HepG2 (cell line): ENCODE results near the gene CAMK2G. TPM values are rescaled to one million over a fixed set of nuclear protein-coding genes. Genes with fewer than 3 reads are reported as not detected.

Experiments used
- AHDC1 ChIP-seq: sonication (generic); formaldehyde crosslinking; IDR thresholded peaks from 2 replicates; pipeline ENCODE4 v1.5.1; 2020; ENCODE audit warnings: mild to moderate bottlenecking, missing genetic modification reagents, borderline replicate concordance
- AHR ChIP-seq: IDR thresholded peaks from 2 replicates; pipeline ENCODE4 v1.6.1; 2018; ENCODE audit warnings: missing genetic modification reagents, missing compliant biosample characterization
- ARHGAP35 ChIP-seq: sonication (generic); formaldehyde crosslinking; IDR thresholded peaks from 2 replicates; pipeline ENCODE4 v1.9.0; 2022; ENCODE audit warnings: mild to moderate bottlenecking, inconsistent platforms, moderate library complexity, missing genetic modification reagents, borderline replicate concordance
- DR1 ChIP-seq: sonication (generic); formaldehyde crosslinking; IDR thresholded peaks from 2 replicates; pipeline ENCODE4 v1.8.0; 2021; ENCODE audit warnings: mild to moderate bottlenecking, missing genetic modification reagents, inconsistent platforms
- ISL2 ChIP-seq: sonication (generic); formaldehyde crosslinking; IDR thresholded peaks from 2 replicates; pipeline ENCODE4 v1.5.0; 2020; ENCODE audit warnings: missing genetic modification reagents
- JUN ChIP-seq: sonication (generic); formaldehyde crosslinking; IDR thresholded peaks from 2 replicates; pipeline ENCODE4 v1.4.0; 2020; ENCODE audit warnings: mild to moderate bottlenecking, missing genetic modification reagents
- KMT2B ChIP-seq: IDR thresholded peaks from 2 replicates; pipeline ENCODE4 v1.6.1; 2016; ENCODE audit warnings: missing genetic modification reagents, missing compliant biosample characterization
- SIX4 ChIP-seq: sonication (generic); formaldehyde crosslinking; IDR thresholded peaks from 2 replicates; pipeline ENCODE4 v1.4.0; 2020; ENCODE audit warnings: missing genetic modification reagents
- TIGD3 ChIP-seq: sonication (generic); formaldehyde crosslinking; IDR thresholded peaks from 2 replicates; pipeline ENCODE4 v1.5.1; 2020; ENCODE audit warnings: mild to moderate bottlenecking, missing genetic modification reagents, borderline replicate concordance
- U2AF2 ChIP-seq: fragments of 200-400 bp; formaldehyde crosslinking; IDR thresholded peaks from 2 replicates; pipeline ENCODE4 v1.6.1; 2017; ENCODE audit warnings: low read depth, mild to moderate bottlenecking, low read length
- YEATS2 ChIP-seq: sonication (generic); formaldehyde crosslinking; IDR thresholded peaks from 2 replicates; pipeline ENCODE4 v1.4.0; 2020; ENCODE audit warnings: missing genetic modification reagents, borderline replicate concordance
- ZFAT ChIP-seq: sonication (generic); formaldehyde crosslinking; conservative IDR thresholded peaks from 2 replicates; pipeline ENCODE4 v1.8.1; 2023; ENCODE audit warnings: missing genetic modification reagents, inconsistent platforms
- ZNF205 ChIP-seq: IDR thresholded peaks from 2 replicates; pipeline ENCODE4 v1.6.1; 2018; ENCODE audit warnings: missing biosample characterization, missing genetic modification reagents
- polyA plus RNA-seq, 8 experiments: library from polyadenylated mRNA; depleted of rRNA in 3 of 8; stranded (reverse) in 7 of 8; unstranded in 1 of 8; fragments of >200 nt; fragmentation: Illumina TruSeq in 4 of 8; extraction: Trizol in 4 of 8; gene quantifications; 2 replicates each; pipeline versions ENCODE4 v1.2.1 to v1.2.3, GENCODE V29; 2011 to 2016; ENCODE audit warnings: low read depth in 4 of 8, missing spikeins in 1 of 8, mixed read lengths in 1 of 8; ENCODE audit not compliant: insufficient read depth in 1 of 8
- total RNA-seq, 5 experiments: library from RNA; depleted of rRNA; stranded (reverse); fragments of >200 nt; fragmentation: Illumina TruSeq; extraction: Trizol; gene quantifications; 2 replicates each; pipeline ENCODE4 v1.2.3, GENCODE V29; 2016; ENCODE audit warnings: low read depth in 1 of 5
- TF ChIP-seq, protein P1 (sequence below): sonication (generic); formaldehyde crosslinking; IDR thresholded peaks from 2 replicates; pipeline ENCODE4 v1.4.0; 2020; ENCODE audit warnings: mild to moderate bottlenecking, missing genetic modification reagents, borderline replicate concordance
- TF ChIP-seq, protein P2 (sequence below): sonication (generic); formaldehyde crosslinking; IDR thresholded peaks from 2 replicates; pipeline ENCODE4 v1.9.0; 2022; ENCODE audit warnings: low read depth, missing genetic modification reagents

The CAMK2G gene
- total and polyA plus RNA-seq, 2 of the 13 experiments (the other 11 are each of a cell fraction or from before 2014, with no cell fraction given), result 15.9 to 18.8 TPM

DNA sequence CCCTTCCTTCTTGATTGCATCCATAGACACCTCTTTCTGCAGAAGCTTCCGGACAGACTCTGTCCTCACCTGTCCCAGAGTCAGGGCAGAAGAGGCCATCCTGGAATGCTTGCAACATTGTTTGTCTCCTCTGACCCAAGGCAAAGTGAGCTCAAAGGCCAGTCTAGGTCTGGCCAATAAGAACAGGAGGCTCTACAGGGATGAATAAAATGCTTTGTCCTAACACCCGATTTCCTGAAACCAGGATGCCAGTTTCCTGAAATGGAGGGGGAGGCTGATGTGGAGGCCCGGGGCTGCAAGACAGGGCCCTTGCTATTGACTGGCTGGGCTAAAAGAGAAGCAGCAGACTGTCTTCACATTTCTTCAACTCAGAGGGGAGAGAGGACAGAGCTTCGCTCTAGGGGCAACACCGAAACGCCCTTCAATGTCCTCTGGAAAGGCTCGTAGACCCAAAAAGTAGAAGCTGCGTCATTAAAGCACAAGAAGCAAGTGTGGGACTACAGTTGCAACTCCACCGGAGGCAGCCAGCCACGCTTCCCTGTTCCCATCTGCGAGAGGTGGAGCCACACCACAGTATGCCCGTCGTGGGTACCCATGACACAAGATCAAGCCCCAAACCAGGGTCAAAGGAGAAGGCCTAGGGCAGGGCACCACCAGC lies 33.8 kb downstream of the CAMK2G start (continued):
- TF ChIP-seq, protein P1, sequence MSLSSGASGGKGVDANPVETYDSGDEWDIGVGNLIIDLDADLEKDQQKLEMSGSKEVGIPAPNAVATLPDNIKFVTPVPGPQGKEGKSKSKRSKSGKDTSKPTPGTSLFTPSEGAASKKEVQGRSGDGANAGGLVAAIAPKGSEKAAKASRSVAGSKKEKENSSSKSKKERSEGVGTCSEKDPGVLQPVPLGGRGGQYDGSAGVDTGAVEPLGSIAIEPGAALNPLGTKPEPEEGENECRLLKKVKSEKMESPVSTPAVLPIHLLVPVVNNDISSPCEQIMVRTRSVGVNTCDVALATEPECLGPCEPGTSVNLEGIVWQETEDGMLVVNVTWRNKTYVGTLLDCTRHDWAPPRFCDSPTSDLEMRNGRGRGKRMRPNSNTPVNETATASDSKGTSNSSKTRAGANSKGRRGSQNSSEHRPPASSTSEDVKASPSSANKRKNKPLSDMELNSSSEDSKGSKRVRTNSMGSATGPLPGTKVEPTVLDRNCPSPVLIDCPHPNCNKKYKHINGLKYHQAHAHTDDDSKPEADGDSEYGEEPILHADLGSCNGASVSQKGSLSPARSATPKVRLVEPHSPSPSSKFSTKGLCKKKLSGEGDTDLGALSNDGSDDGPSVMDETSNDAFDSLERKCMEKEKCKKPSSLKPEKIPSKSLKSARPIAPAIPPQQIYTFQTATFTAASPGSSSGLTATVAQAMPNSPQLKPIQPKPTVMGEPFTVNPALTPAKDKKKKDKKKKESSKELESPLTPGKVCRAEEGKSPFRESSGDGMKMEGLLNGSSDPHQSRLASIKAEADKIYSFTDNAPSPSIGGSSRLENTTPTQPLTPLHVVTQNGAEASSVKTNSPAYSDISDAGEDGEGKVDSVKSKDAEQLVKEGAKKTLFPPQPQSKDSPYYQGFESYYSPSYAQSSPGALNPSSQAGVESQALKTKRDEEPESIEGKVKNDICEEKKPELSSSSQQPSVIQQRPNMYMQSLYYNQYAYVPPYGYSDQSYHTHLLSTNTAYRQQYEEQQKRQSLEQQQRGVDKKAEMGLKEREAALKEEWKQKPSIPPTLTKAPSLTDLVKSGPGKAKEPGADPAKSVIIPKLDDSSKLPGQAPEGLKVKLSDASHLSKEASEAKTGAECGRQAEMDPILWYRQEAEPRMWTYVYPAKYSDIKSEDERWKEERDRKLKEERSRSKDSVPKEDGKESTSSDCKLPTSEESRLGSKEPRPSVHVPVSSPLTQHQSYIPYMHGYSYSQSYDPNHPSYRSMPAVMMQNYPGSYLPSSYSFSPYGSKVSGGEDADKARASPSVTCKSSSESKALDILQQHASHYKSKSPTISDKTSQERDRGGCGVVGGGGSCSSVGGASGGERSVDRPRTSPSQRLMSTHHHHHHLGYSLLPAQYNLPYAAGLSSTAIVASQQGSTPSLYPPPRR (CRISPR knock-in tag), result peak; percentile 56; the same call in 1 of the 2 replicates
- TF ChIP-seq DR1 (peak; percentile 70), U2AF2 (no peak), ARHGAP35 (CRISPR knock-in tag) (no peak), ZFAT (CRISPR knock-in tag) (no peak), ISL2 (CRISPR knock-in tag) (peak; percentile 73), AHR (CRISPR knock-in tag) (no peak), AHDC1 (CRISPR knock-in tag) (peak; percentile 74; the same call in 1 of the 2 replicates), TIGD3 (CRISPR knock-in tag) (no peak), ZNF205 (CRISPR knock-in tag) (peak; percentile 84; the same call in 1 of the 2 replicates), JUN (no peak; the same call in 1 of the 2 replicates), YEATS2 (CRISPR knock-in tag) (peak; percentile 56; the same call in 1 of the 2 replicates), SIX4 (CRISPR knock-in tag) (peak; percentile 27; the same call in 1 of the 2 replicates), KMT2B (CRISPR knock-in tag) (no peak)
- TF ChIP-seq, protein P2, sequence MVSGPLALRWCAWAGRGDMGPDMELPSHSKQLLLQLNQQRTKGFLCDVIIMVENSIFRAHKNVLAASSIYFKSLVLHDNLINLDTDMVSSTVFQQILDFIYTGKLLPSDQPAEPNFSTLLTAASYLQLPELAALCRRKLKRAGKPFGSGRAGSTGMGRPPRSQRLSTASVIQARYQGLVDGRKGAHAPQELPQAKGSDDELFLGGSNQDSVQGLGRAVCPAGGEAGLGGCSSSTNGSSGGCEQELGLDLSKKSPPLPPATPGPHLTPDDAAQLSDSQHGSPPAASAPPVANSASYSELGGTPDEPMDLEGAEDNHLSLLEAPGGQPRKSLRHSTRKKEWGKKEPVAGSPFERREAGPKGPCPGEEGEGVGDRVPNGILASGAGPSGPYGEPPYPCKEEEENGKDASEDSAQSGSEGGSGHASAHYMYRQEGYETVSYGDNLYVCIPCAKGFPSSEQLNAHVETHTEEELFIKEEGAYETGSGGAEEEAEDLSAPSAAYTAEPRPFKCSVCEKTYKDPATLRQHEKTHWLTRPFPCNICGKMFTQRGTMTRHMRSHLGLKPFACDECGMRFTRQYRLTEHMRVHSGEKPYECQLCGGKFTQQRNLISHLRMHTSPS (CRISPR knock-in tag), result no peak
